Measurements from ENCODE around the gene LMBRD1. TPM values are rescaled to one million over a fixed set of nuclear protein-coding genes. Genes with fewer than 3 reads are reported as not detected.

Gene LMBRD1
- total RNA-seq (10 to 100 TPM; 36.8 to 63.8 (median 48.0) TPM), polyA plus RNA-seq (10 to 100 TPM; 35.6 to 36.2 TPM)
- long read RNA-seq, donor 1, transcript LMBRD1-202 (16 exons, 2,264 nt): major isoform, 38 of 45 reads
- long read RNA-seq, donor 1, partial matches to known transcripts: 0 of 45 reads
- long read RNA-seq, donor 1, other reads (novel, unspliced or antisense): 4 of 45 reads
- long read RNA-seq, donor 2, transcript LMBRD1-202 (16 exons, 2,264 nt): major isoform, 36 of 46 reads
- long read RNA-seq, donor 2, partial matches to known transcripts: 6 of 46 reads
- long read RNA-seq, donor 2, other reads (novel, unspliced or antisense): 0 of 46 reads
- long read RNA-seq, donor 3, transcript LMBRD1-202 (16 exons, 2,264 nt): major isoform, 138 of 163 reads
- long read RNA-seq, donor 3, partial matches to known transcripts: 5 of 163 reads
- long read RNA-seq, donor 3, other reads (novel, unspliced or antisense): 7 of 163 reads

- H3K4me3 ChIP-seq: peak within 1 kb of the TSS; percentile 64 to 86 (median 72)
- intact Hi-C loops (cut with DNase I): loop anchor here in 1 of 10 donors (10.0 kb wide), 1 partner anchor 62 kb away; no protein-coding TSS in a partner anchor
- no peaks in the 10 kb centered on the region for H3K27me3 ChIP-seq
- no peaks in the 10 kb centered on the region for H3K36me3 ChIP-seq
- H3K27ac ChIP-seq: peak within 1 kb of the TSS; percentile 83 to 97 (median 92)
- peaks cover 0 to 45% (median 29%) of the 10 kb centered on the region in 9 donors for H3K4me1 ChIP-seq
- ATAC-seq (peak; percentile 96 to 99 (median 98)), DNase-seq (peak; percentile 97 to 98)
- peak; percentile 64 to 97 (median 91) for TF ChIP-seq CTCF (IDR thresholded peaks at IDR 0.05)
- no peaks in the 10 kb centered on the region for H3K9me3 ChIP-seq
- WGBS, 2 donors: 1% methylated on average over 39 of the region's 39 CpGs
Observed at GRCh38 chr6:69796642-69797390, at the start of gene LMBRD1. Gene LMBRD1, minus strand, starts transcription at chr6:69797010. Its CDS starts 129 bp downstream, at chr6:69796881.

GRCh38 chr6:69846312-69846711 is 49.5 kb upstream of the LMBRD1 start:
- H3K27me3 ChIP-seq: peaks cover 0 to 23% (median 0%) of the 10 kb centered on the region in 7 donors
- intact Hi-C loops (cut with DNase I): no loop called here
- DNase-seq (no peak), ATAC-seq (no peak)
- H3K9me3 ChIP-seq: no peaks in the 10 kb centered on the region
- WGBS, 2 donors: 80 to 90% methylated on average over 2 of the region's 2 CpGs
- no peak for TF ChIP-seq CTCF (IDR thresholded peaks at IDR 0.05)
- no peaks in the 10 kb centered on the region for H3K36me3 ChIP-seq
- H3K27ac ChIP-seq: no peak overlapping the region
- H3K4me3 ChIP-seq: no peak overlapping the region
- peaks cover 0 to 7% (median 0%) of the 10 kb centered on the region in 9 donors for H3K4me1 ChIP-seq

- DNase-seq (no peak), ATAC-seq (no peak)
- no peak overlapping the region for H3K4me3 ChIP-seq
Observed at GRCh38 chr6:69843189-69843588, 46.4 kb upstream of the LMBRD1 start.

More at GRCh38 chr6:69843189-69843588, 46.4 kb upstream of the LMBRD1 start:
- H3K9me3 ChIP-seq: no peaks in the 10 kb centered on the region
- 78% methylated on average over 1 of the region's 1 CpG for WGBS, 2 donors
- TF ChIP-seq CTCF (IDR thresholded peaks at IDR 0.05): no peak
- no peak overlapping the region for H3K27ac ChIP-seq
- H3K36me3 ChIP-seq: no peaks in the 10 kb centered on the region
- intact Hi-C loops (cut with DNase I): no loop called here
- peaks cover 0 to 35% (median 0%) of the 10 kb centered on the region in 7 donors for H3K27me3 ChIP-seq
- peaks cover 0 to 7% (median 0%) of the 10 kb centered on the region in 9 donors for H3K4me1 ChIP-seq

Data from heart right ventricle (tissue), 16 donors.